Testis (tissue), 2 donors: ENCODE results near the gene TNP2.

ENCODE experiments used
- POLR2A ChIP-seq: fragments of 450-650 bp; IDR thresholded peaks from one replicate; pipeline ENCODE4 v1.6.1; 2017; ENCODE audit warnings: antibody characterized with exemption, mild to moderate bottlenecking, moderate library complexity
- TF ChIP-seq, protein P1 (sequence below), 3 experiments: fragments of 450-650 bp in 2 of 3; fragments of 200-600 bp in 1 of 3; sonication (generic) in 1 of 3; IDR thresholded peaks; one replicate each; pipeline ENCODE4 v1.5.1; 2016 to 2019; ENCODE audit warnings: antibody characterized with exemption in 3 of 3, mild to moderate bottlenecking in 2 of 3, moderate library complexity in 1 of 3

DNA sequence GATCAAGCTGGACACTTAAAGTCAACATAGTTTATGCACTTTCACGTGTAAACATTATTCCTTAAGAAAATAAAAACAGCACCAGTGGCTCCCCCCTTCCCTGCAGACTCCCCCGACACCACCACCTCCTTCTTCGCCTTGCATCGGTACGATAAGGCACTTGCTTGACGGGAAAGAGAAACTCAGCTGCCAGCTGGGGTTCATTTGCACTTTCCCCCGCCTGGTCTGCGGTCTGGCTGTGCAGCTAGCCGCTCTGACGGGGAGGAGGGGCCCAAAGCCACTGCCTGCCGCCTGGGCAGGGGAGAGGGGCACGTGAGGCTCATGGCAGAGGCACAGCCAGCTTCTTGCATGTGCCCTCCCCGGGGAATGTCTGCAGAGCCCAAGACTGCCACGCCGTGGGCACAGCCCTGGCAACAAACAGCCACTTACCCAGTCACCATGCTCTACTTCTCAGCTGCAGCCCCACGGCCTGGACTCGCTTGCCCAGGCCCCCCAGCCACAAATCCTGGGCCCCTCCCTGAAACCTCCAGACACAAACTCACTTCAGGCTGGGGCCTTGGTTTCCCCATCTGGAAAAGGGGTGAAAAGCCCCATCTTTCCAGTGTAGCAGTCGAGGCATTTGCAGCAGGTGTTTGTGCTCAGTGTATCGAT, 28.5 kb upstream of the TNP2 start:
- no peak for TF ChIP-seq POLR2A
- TF ChIP-seq, protein P1, sequence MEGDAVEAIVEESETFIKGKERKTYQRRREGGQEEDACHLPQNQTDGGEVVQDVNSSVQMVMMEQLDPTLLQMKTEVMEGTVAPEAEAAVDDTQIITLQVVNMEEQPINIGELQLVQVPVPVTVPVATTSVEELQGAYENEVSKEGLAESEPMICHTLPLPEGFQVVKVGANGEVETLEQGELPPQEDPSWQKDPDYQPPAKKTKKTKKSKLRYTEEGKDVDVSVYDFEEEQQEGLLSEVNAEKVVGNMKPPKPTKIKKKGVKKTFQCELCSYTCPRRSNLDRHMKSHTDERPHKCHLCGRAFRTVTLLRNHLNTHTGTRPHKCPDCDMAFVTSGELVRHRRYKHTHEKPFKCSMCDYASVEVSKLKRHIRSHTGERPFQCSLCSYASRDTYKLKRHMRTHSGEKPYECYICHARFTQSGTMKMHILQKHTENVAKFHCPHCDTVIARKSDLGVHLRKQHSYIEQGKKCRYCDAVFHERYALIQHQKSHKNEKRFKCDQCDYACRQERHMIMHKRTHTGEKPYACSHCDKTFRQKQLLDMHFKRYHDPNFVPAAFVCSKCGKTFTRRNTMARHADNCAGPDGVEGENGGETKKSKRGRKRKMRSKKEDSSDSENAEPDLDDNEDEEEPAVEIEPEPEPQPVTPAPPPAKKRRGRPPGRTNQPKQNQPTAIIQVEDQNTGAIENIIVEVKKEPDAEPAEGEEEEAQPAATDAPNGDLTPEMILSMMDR (IDR thresholded peaks at IDR 0.05), result no peak
